ENCODE results near the gene ANKH. TPM values are rescaled to one million over a fixed set of nuclear protein-coding genes. Genes with fewer than 3 reads are reported as not detected.

The ANKH gene
- total and polyA plus RNA-seq, 4 donors = 9.3 to 57.1 (median 37.4) TPM

- no peak for TF ChIP-seq RAD21 (IDR thresholded peaks at IDR 0.05)
- no peak for TF ChIP-seq FOXA2 (IDR thresholded peaks at IDR 0.05)
- TF ChIP-seq CTCF (IDR thresholded peaks at IDR 0.05; ENCODE audit: low read depth, low read length, missing input control) = no peak
- no peak for TF ChIP-seq REST (IDR thresholded peaks at IDR 0.05)
- TF ChIP-seq ATF3 (IDR thresholded peaks at IDR 0.05) = no peak
- no peak for TF ChIP-seq SP1 (IDR thresholded peaks at IDR 0.05)
- TF ChIP-seq GABPA (IDR thresholded peaks at IDR 0.05 in 1 of 2, conservative IDR thresholded peaks at IDR 0.05 in 1 of 2) = no peak
- TF ChIP-seq HNF4A (conservative IDR thresholded peaks at IDR 0.05) = no peak
- no peak for TF ChIP-seq MAX (IDR thresholded peaks at IDR 0.05)
- no peak for TF ChIP-seq JUND (IDR thresholded peaks at IDR 0.05)
- TF ChIP-seq TAF1 (conservative IDR thresholded peaks at IDR 0.05) = no peak
- no peak for TF ChIP-seq HNF4G (IDR thresholded peaks at IDR 0.05)
- TF ChIP-seq FOXA1 (IDR thresholded peaks at IDR 0.05) = no peak
- no peak for TF ChIP-seq RXRA (IDR thresholded peaks at IDR 0.05)
- 95% methylated on average over 5 of the region's 5 CpGs for WGBS
- Histone ChIP-seq H3K9me3 (ENCODE audit: control insufficient read depth in 4 of 4, low read length in 3 of 4) (no peaks in the 10 kb centered on the region), H3K4me3 (ENCODE audit: low read depth in 1 of 3, low read length in 3 of 3) (no peak overlapping the region), H3K4me1 (ENCODE audit: control insufficient read depth in 4 of 4, insufficient read depth in 4 of 4, low read length in 3 of 4) (peaks cover 4 to 25% (median 13%) of the 10 kb centered on the region in 4 donors), H3K27me3 (ENCODE audit: control insufficient read depth in 4 of 4, insufficient read depth in 4 of 4, low read length in 3 of 4) (no peaks in the 10 kb centered on the region), H3K36me3 (ENCODE audit: control insufficient read depth in 4 of 4, insufficient read depth in 3 of 4, low read depth in 1 of 4, low read length in 3 of 4) (no peaks in the 10 kb centered on the region), H3K9ac (ENCODE audit: low read depth in 1 of 2, low read length in 2 of 2) (no peak overlapping the region), H3K27ac (ENCODE audit: low read depth in 1 of 2, low read length in 2 of 2) (no peak overlapping the region)
- DNase-seq (ENCODE audit: low spot score) = no peak
Observed at GRCh38 chr5:14812166-14812565, 59.4 kb downstream of the ANKH start.

- Histone ChIP-seq H3K27ac (ENCODE audit: low read depth in 1 of 2, low read length in 2 of 2) (peak overlapping the region; percentile 67 to 84), H3K9me3 (ENCODE audit: control insufficient read depth in 4 of 4, low read length in 3 of 4) (no peaks in the 10 kb centered on the region), H3K9ac (ENCODE audit: low read depth in 1 of 2, low read length in 2 of 2) (no peak overlapping the region), H3K4me1 (ENCODE audit: control insufficient read depth in 4 of 4, insufficient read depth in 4 of 4, low read length in 3 of 4) (peaks cover 4 to 18% (median 13%) of the 10 kb centered on the region in 4 donors), H3K4me3 (ENCODE audit: low read depth in 1 of 3, low read length in 3 of 3) (no peak overlapping the region), H3K27me3 (ENCODE audit: control insufficient read depth in 4 of 4, insufficient read depth in 4 of 4, low read length in 3 of 4) (no peaks in the 10 kb centered on the region), H3K36me3 (ENCODE audit: control insufficient read depth in 4 of 4, insufficient read depth in 3 of 4, low read depth in 1 of 4, low read length in 3 of 4) (no peaks in the 10 kb centered on the region)
- 89% methylated on average over 12 of the region's 12 CpGs for WGBS
- DNase-seq (ENCODE audit: low spot score) = no peak
- TF ChIP-seq REST (IDR thresholded peaks at IDR 0.05) (no peak), SP1 (IDR thresholded peaks at IDR 0.05) (no peak), GABPA (IDR thresholded peaks at IDR 0.05 in 1 of 2, conservative IDR thresholded peaks at IDR 0.05 in 1 of 2) (no peak), NR2F2 (IDR thresholded peaks at IDR 0.05) (no peak), YY1 (IDR thresholded peaks at IDR 0.05) (no peak), ZBTB33 (IDR thresholded peaks at IDR 0.05) (no peak), HNF4A (conservative IDR thresholded peaks at IDR 0.05) (no peak), CTCF (IDR thresholded peaks at IDR 0.05; ENCODE audit: low read depth, low read length, missing input control) (no peak), TAF1 (conservative IDR thresholded peaks at IDR 0.05) (no peak), FOXA2 (IDR thresholded peaks at IDR 0.05) (no peak), RXRA (IDR thresholded peaks at IDR 0.05) (no peak)
Observed at GRCh38 chr5:14810928-14811572, 60.5 kb downstream of the ANKH start.
